ENCODE results near the gene LIMCH1.

DNA sequence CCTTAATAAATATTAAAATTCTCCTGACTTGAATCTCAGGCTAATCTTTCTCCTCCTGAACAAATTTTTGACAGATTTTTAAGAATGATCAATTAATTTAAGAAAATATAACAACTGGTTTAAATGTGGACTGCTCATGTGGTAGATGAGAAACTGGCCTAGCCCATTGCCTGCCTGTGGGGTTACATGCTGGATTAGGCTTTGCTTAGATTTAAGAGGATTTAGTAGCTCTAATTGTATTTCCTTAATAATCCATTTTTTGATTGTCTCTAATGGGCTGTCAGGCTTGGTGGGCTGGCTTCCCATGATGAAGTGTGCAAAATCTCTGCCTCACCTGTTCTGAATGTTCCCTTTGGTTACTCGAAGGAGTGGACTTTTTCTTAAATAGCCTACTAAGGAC, 27.8 kb upstream of the LIMCH1 start:
- TF ChIP-seq POLR2A (IDR thresholded peaks at IDR 0.05; ENCODE audit: low read depth, low read length) (no peak), POLR2AphosphoS5 (IDR thresholded peaks at IDR 0.05; ENCODE audit: low read depth, low read length) (no peak), TAF1 (IDR thresholded peaks at IDR 0.05; ENCODE audit: low read depth, low read length) (no peak), SPI1 (IDR thresholded peaks at IDR 0.05; ENCODE audit: low read depth, low read length) (no peak), POU2F2 (IDR thresholded peaks at IDR 0.05; ENCODE audit: low read depth, low read length) (no peak), PAX5 (IDR thresholded peaks at IDR 0.05; ENCODE audit: insufficient read depth, low read length, severe bottlenecking) (no peak)

Measured in GM12891 (cell line).